SK-N-SH treated with all-trans-retinoic acid at 6 μM for 48 hours (cell line): Measurements from ENCODE around the gene HDAC4.

Experiments used
- ATAC-seq: fragments of 200-7000 bp; cut with Tn5 transposase; 3 replicates; pipeline ENCODE4 v1.9.1; 2020; ENCODE audit warnings: mild to moderate bottlenecking, moderate library complexity
- BACH2 ChIP-seq: fragments of 250-450 bp; sonication (Bioruptor Pico); IDR thresholded peaks from 2 replicates; pipeline ENCODE4 v1.9.0; 2021; ENCODE audit warnings: mild to moderate bottlenecking, borderline replicate concordance
- OSR1 ChIP-seq: fragments of 250-450 bp; sonication (Bioruptor Pico); IDR thresholded peaks from 2 replicates; pipeline ENCODE4 v1.8.0; 2022; ENCODE audit warnings: moderate library complexity, mild to moderate bottlenecking, inconsistent platforms
- SNAI2 ChIP-seq: fragments of 250-450 bp; sonication (Bioruptor Pico); IDR thresholded peaks from 2 replicates; pipeline ENCODE4 v1.5.0; 2020; ENCODE audit warnings: mild to moderate bottlenecking, moderate library complexity
- TCF4 ChIP-seq: fragments of 250-450 bp; sonication (Bioruptor Pico); IDR thresholded peaks from 2 replicates; pipeline ENCODE4 v1.8.0; 2021; ENCODE audit warnings: mild to moderate bottlenecking, moderate library complexity, borderline replicate concordance
- TOX ChIP-seq: fragments of 250-450 bp; sonication (Bioruptor Pico); IDR thresholded peaks from 2 replicates; pipeline ENCODE4 v1.8.0; 2021; ENCODE audit warnings: mild to moderate bottlenecking, moderate library complexity, borderline replicate concordance
- TSHZ2 ChIP-seq: fragments of 250-450 bp; sonication (Bioruptor Pico); IDR thresholded peaks from 2 replicates; pipeline ENCODE4 v1.5.0; 2020; ENCODE audit warnings: mild to moderate bottlenecking, moderate library complexity
- ZFP3 ChIP-seq: fragments of 250-450 bp; sonication (Bioruptor Pico); IDR thresholded peaks from 2 replicates; pipeline ENCODE4 v1.5.0; 2020; ENCODE audit warnings: mild to moderate bottlenecking, moderate library complexity
- ZFP30 ChIP-seq: fragments of 450-650 bp; formaldehyde crosslinking; IDR thresholded peaks from 2 replicates; pipeline ENCODE4 v1.5.0; 2022; ENCODE audit warnings: mild to moderate bottlenecking, moderate library complexity
- ZNF565 ChIP-seq: fragments of 450-650 bp; formaldehyde crosslinking; conservative IDR thresholded peaks from 2 replicates; pipeline ENCODE4 v1.5.0; 2020; ENCODE audit warnings: low read depth, mild to moderate bottlenecking, moderate library complexity
- ZNF8 ChIP-seq: fragments of 450-650 bp; formaldehyde crosslinking; IDR thresholded peaks from 2 replicates; pipeline ENCODE4 v1.5.0; 2020; ENCODE audit warnings: mild to moderate bottlenecking, moderate library complexity
- TF ChIP-seq, protein P1 (sequence below): fragments of 250-450 bp; sonication (Bioruptor Pico); IDR thresholded peaks from 2 replicates; pipeline ENCODE4 v1.8.0; 2021; ENCODE audit warnings: low read depth, mild to moderate bottlenecking, moderate library complexity, borderline replicate concordance
- TF ChIP-seq, protein P2 (sequence below): fragments of 250-450 bp; sonication (Bioruptor Pico); IDR thresholded peaks from 2 replicates; pipeline ENCODE4 v1.5.1; 2021; ENCODE audit warnings: mild to moderate bottlenecking, moderate library complexity
- TF ChIP-seq, protein P3 (sequence below): fragments of 250-450 bp; sonication (Bioruptor Pico); IDR thresholded peaks from 2 replicates; pipeline ENCODE4 v1.8.0; 2020; ENCODE audit warnings: mild to moderate bottlenecking, moderate library complexity, borderline replicate concordance

The HDAC4 gene

DNA sequence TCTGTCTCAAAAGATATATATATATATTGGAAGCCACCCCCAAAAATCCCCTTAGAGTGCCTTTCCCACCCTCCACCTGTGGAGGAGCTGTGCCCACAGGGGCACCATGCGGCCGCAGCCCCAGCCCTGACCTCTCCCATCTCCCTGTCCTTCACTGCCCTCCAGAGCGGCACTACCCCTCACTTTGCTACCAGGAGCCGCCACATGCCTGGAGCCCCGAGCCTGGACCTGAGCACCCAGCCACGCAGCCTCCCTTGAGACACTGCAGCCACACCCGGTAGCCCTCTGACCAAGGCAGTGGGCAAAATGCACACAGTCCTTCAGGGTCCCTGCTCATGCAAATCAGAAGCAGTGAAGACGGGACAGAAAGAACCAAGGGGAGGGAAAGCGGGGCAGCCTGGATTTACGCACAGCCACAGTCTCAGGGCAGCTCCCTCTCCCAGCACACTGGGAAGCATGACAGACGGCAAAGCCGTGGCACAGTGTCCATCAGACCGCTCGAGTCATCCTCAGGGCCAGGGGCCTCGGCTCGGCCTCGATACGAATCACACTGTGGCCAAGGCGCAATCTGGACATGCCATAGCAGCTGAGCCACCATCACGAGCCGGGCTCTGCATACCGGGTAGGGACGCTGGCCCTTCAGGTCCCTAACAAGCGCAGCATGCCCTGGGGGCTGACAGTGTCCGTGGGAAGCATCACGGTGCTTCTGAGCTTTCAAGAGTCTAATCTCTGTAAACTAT lies 10.1 kb downstream of the HDAC4 start:
- TF ChIP-seq ZNF565 (CRISPR knock-in tag) (no peak), BACH2 (no peak), OSR1 (CRISPR knock-in tag) (no peak), ZNF8 (CRISPR knock-in tag) (no peak), ZFP30 (CRISPR knock-in tag) (no peak), TCF4 (CRISPR knock-in tag) (no peak)
- TF ChIP-seq, protein P1, sequence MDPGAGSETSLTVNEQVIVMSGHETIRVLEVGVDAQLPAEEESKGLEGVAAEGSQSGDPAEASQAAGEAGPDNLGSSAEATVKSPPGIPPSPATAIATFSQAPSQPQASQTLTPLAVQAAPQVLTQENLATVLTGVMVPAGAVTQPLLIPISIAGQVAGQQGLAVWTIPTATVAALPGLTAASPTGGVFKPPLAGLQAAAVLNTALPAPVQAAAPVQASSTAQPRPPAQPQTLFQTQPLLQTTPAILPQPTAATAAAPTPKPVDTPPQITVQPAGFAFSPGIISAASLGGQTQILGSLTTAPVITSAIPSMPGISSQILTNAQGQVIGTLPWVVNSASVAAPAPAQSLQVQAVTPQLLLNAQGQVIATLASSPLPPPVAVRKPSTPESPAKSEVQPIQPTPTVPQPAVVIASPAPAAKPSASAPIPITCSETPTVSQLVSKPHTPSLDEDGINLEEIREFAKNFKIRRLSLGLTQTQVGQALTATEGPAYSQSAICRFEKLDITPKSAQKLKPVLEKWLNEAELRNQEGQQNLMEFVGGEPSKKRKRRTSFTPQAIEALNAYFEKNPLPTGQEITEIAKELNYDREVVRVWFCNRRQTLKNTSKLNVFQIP = no peak
- TF ChIP-seq, protein P2, sequence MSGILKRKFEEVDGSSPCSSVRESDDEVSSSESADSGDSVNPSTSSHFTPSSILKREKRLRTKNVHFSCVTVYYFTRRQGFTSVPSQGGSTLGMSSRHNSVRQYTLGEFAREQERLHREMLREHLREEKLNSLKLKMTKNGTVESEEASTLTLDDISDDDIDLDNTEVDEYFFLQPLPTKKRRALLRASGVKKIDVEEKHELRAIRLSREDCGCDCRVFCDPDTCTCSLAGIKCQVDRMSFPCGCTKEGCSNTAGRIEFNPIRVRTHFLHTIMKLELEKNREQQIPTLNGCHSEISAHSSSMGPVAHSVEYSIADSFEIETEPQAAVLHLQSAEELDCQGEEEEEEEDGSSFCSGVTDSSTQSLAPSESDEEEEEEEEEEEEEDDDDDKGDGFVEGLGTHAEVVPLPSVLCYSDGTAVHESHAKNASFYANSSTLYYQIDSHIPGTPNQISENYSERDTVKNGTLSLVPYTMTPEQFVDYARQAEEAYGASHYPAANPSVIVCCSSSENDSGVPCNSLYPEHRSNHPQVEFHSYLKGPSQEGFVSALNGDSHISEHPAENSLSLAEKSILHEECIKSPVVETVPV (CRISPR knock-in tag) = no peak
- TF ChIP-seq, all 23 proteins: peak for 0
- ATAC-seq = no peak

DNA sequence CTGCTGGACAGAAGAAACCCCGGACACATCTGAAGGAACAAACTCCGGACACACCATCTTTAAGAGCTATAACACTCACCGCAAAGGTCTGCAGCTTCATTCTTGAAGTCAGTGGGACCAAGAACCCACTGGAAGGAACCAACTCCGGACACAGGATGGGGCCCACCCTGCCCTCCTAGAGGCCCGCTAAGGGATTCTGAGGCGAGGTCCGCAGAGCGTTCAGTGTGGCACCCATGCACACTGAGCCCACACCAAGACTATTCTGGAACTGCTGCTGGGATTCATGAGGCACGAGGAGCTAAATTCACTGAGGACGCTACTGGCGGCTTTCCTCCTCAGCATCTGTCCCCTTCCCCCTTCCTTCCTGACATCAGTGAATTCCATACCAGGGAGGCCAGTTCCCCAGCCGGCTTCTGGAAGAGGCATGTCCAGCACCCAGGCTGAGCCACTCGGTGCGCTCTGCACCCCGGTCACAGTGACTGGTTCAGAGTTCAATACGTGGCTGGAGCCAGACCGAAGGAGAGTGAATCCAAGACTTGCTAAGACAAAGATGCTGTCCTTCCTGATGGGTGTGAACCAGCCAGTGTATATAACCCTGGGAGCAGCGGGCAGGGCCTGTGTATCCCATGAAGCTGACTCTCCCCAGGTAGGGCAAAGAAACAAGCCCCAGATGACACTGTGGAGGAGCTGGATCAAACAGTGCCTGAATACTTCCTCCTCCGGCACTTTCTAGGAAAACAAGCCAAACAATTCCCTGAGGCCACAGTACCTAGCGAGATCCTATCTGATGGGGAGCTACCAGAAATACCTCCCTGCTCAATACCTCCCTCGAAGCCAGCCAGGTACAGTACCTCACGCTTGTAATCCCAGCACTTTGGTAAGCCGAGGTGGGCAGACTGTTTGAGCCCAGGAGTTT lies 11.1 kb downstream of the HDAC4 start:
- no peak for ATAC-seq
- TF ChIP-seq, protein P1 = no peak
- no peak for TF ChIP-seq ZNF8 (CRISPR knock-in tag)
- TF ChIP-seq, protein P3, sequence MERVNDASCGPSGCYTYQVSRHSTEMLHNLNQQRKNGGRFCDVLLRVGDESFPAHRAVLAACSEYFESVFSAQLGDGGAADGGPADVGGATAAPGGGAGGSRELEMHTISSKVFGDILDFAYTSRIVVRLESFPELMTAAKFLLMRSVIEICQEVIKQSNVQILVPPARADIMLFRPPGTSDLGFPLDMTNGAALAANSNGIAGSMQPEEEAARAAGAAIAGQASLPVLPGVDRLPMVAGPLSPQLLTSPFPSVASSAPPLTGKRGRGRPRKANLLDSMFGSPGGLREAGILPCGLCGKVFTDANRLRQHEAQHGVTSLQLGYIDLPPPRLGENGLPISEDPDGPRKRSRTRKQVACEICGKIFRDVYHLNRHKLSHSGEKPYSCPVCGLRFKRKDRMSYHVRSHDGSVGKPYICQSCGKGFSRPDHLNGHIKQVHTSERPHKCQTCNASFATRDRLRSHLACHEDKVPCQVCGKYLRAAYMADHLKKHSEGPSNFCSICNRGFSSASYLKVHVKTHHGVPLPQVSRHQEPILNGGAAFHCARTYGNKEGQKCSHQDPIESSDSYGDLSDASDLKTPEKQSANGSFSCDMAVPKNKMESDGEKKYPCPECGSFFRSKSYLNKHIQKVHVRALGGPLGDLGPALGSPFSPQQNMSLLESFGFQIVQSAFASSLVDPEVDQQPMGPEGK (CRISPR knock-in tag) = no peak
- no peak for TF ChIP-seq TSHZ2 (CRISPR knock-in tag)

DNA sequence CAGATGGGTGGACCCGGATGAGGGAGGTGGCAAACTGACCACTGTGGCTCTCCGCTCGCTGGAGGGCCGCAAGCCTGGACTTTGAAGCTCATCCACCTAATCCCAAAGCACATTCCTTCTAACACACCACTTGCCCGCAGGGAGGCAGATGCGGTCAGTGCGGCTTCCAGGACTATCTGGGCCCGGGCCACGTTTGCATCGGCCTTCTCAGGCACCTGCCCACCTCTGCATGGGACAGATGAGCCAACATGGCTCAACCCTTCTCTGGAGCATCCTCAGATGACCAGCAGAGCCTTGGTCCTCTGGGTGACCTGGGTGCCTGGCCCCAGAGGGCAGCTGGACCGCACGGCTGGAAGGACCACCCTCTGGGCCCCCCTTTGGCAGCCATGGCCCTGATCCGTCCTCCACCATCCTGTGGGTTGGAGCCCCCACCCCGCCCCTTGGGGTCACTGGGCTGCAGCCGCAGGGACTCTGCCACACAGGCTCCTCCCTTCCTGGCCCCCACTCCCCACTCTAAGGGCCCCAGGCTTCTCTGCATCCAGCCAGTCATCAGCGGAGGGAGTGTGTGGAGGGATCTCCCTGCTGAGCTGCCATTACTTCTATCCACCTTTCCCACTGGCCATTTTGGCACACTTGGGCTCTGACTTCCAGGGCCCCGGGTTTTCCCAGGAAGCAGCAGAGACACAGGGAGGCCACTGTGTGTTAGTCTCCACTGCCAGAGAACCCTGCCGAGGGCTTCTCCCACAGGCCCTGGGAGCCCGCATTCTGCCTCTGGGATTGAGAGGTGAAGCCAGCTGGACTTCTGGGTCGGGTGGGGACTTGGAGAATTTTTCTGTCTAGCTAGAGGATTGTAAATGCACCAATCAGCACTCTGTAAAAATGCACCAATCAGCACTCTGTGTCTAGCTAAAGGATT lies 12.3 kb downstream of the HDAC4 start:
- ATAC-seq = no peak
- no peak for TF ChIP-seq ZFP30 (CRISPR knock-in tag)
- TF ChIP-seq ZNF565 (CRISPR knock-in tag) = no peak
- TF ChIP-seq ZFP3 (CRISPR knock-in tag) = no peak
- TF ChIP-seq TSHZ2 (CRISPR knock-in tag) = no peak
- no peak for TF ChIP-seq SNAI2
- TF ChIP-seq, protein P1 = no peak
- TF ChIP-seq, protein P3 (CRISPR knock-in tag) = no peak
- no peak for TF ChIP-seq TOX (CRISPR knock-in tag)
